ENCODE measurements around the gene SLC6A17. TPM values are rescaled to one million over a fixed set of nuclear protein-coding genes. Genes with fewer than 3 reads are reported as not detected.

Gene SLC6A17
- total RNA-seq, 1 donor from 2014 or later, result not detected

DNA sequence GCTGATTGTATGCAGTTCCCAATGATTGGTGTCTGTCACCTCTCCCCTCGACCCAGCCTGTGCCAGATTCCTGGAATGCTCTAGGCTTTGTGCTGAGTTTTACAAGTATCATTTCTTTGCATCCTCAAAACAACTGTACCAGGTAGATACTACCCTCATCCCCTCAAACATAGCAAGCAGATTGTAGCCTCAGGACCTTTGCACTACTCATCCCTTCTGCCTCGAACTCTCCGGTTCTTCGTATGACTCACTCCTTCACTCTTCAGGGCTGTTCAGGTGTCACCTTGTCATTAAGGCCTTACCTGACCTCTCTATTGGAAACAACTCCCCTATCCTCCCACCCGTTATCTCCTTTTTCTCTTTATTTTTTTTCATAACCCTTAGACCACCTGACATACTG is 67.8 kb downstream of the SLC6A17 start:
- DNase-seq (ENCODE audit: low spot score), result no peak

DNA sequence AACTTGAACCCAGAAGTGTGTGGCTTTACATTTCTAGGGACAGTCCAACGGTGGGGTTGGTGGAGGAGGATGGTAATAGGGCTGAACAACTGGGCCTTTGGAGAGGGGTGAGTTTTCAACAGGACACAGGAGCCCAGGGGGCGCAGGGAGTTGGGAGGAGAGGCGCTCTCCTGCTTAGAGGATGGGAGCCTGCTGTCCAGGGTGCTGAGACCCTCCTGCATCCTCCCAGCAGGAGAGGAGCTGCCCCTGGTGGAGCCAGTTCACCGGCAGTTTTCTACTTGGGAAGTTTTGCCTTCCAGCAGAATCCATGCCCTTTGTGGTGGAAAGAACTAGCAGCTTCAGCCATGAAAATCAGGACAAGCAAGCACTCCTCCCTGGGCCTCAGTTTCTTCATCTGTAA is 68.4 kb downstream of the SLC6A17 start:
- no peak for DNase-seq (ENCODE audit: low spot score)

DNA sequence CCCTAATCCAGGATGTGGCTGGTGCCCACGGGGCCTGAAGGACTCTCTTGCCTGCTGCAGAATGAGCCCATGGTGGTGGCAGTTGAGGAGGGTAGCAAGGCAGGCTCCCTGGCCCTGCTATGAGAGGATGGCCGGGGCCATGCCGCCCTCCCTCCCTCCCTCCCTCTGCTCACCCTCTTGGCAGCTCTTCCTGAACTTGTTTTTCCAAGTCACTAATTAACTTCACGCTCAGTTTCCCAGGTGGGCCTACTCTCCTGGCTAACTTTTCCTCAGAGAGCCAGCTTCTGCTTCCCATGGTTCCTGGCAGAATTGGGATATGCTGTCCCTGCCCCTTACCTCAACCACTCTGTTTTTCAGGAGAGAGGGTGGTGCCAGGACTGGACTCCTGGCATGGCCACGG is 70.0 kb downstream of the SLC6A17 start:
- DNase-seq (ENCODE audit: low spot score), result no peak

DNA sequence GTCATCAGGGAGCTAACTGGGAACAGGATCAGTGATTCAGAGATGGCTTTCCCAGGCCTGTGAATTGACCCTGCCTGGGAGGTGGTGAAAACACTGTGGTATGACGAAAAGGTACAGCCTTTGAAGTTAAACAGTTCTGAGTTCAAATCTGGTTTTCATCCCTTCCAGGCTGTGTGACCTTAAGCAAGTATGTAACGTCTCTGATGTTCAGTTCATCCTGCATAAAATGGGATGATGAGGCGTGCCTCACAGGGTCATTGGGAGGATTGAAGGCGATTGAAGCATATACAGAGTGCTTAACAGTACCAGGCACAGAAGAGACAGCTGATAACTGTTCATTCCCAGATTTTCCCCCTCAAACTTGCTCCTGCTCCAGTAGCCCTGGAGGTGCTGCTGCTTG is 70.8 kb downstream of the SLC6A17 start:
- DNase-seq (ENCODE audit: low spot score), result no peak

DNA sequence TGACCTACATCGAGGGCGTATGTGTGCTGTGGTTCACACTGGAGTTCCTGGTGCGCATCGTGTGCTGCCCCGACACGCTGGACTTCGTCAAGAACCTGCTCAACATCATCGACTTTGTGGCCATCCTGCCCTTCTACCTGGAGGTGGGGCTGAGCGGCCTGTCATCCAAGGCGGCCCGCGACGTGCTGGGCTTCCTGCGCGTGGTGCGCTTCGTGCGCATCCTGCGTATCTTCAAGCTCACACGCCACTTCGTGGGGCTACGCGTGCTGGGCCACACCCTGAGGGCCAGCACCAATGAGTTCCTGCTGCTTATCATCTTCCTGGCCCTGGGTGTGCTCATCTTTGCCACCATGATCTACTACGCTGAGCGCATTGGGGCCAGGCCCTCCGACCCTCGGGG is 72.8 kb downstream of the SLC6A17 start:
- no peak for DNase-seq (ENCODE audit: low spot score)

DNA sequence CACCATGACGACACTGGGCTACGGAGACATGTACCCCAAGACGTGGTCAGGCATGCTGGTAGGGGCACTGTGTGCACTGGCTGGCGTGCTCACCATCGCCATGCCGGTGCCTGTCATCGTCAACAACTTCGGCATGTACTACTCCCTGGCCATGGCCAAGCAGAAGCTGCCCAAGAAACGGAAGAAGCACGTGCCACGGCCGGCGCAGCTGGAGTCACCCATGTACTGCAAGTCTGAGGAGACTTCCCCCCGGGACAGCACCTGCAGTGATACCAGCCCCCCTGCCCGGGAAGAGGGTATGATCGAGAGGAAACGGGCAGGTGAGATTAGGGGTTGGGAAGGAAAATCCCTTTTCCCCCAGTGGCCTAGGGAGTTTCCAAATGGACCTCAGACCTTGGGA is 73.3 kb downstream of the SLC6A17 start:
- DNase-seq (ENCODE audit: low spot score), result no peak

DNA sequence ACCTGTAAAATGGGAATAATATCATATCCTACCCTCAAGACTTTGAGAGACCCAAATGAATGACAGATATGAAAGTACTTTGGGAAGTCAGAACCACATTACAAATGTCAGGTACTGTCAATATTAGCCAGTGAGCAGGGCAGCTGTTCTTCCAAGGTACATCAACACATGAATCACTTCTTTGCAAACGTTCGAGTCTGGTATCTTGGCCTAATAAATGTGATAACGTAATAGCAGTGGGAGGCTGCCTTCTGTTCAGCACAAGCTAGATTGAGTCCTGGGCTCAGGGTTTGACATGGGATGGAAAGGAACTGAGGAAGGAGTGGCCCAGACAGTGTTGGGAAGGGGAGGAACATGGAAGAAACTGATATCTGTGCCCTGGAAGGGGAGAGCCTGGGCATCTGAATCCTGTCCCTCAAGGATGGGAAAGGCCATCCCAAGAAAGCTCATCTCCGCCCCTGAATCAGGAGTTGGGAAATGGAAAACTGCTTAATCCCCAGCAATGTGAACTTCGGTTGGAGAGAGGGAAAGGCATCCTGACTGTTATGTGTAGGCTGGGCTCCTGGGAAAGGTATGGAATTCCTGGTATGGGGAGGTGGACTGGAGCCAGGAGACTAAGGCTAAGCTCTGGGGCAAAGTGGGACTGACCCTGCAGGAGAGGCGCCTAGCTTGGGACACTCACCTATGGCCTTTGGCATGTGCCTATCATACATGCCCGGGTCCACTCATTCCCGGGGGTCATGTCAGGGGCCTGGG is 74.1 kb downstream of the SLC6A17 start:
- DNase-seq (ENCODE audit: low spot score), result no peak

DNA sequence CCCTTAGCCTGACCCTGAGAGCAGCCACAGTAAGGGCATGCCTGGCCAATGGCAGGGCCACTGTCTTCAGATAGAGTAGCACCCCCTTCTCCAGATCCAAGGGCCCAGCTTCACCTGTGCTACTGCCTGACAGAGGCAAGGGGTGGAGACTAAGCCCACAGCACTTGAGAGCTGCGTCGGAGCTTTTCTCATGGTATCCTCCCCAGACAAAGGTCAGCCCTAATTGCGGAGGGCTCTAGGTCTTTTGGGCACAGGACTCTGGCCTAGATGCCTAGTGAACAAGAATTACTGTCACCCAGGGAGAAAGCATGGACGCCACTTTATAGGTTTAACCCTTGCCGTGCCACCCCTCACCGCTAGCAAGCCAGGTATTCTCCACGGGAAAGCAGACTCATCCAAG is 74.9 kb downstream of the SLC6A17 start:
- DNase-seq (ENCODE audit: low spot score), result no peak

DNA sequence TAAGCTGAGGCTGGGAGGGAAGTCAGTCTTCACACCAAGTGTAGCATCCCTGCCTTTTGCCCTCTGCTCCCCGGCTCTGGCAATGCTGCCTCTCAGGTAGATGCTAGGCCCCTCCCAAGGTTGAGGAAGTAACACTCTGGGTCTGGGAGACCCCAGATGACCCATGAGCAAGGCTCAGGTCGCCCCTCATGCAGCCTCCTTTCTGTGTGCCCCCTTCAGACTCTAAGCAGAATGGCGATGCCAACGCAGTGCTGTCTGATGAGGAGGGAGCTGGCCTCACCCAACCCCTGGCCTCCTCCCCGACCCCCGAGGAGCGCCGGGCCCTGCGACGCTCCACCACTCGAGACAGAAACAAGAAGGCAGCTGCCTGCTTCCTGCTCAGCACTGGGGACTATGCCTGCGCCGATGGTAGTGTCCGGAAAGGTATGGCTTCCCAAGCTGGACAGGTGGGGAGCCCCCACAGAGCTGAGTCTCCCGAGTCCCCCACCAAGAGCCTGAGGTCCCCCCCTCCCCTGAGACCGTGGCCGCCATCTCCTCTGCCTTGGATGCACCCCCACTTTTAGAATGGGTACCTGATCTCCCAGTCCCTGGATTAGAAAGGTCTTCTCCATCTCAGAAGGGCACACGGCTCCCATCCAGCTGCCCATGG is 75.6 kb downstream of the SLC6A17 start:
- no peak for DNase-seq (ENCODE audit: low spot score)

DNA sequence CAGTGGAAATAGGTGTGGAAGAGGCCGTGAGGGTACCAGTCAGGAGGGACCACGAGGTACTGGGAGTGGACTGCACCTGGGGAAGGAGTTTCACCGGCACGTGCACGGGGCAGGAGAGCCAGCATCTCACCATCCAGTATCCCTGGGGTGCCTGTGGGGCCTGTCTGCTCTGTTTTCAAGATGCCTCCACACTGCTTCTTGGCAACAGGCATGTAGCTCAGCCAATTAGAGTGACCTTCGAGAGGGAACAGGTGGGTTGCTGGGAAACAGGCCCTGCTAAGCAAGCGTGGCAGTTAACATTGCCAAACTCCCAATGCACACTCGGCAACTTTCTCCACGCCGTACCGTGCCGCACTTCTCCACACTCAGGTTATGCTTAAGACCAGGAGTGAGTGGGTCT is 77.5 kb downstream of the SLC6A17 start:
- DNase-seq (ENCODE audit: low spot score), result no peak

DNA sequence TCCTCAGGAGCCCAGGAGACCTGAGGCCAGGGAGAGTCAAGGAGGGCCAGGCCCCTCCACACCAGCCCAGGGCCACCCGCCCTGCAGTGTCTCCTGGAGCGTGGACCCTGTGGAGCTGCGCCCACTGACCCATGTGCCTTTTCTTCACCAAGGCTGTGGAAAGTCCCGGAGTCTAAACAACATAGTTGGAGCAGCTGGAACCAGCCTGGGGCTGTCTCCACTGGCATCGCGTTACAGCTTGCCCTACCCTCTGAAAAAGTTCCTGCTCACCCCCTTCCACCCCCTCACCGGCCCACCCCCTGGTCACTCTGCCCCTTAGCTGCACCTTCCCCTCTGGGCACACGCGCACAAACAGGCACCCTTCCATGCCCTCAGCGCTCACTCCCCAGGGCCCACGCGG is 78.1 kb downstream of the SLC6A17 start:
- DNase-seq (ENCODE audit: low spot score), result no peak

DNA sequence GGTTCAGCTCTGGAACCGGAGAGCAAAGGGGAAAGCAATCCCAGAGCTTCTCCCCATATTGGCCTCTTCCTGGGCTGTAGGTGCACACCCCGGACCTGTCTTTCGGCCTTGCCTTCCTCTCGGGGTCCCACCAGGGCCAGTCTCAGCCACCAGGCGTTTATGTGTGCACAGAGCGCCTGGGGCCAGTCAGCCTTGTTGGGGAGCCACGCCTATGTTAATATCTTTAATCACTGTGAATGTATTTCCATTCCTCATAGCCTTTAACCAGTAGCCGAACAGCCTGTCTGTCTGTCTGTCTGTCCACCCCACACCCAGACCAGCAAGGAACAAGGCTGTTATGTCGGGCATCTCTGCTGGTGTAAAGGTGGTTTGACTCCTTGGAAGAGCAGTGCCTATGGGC is 78.6 kb downstream of the SLC6A17 start:
- no peak for DNase-seq (ENCODE audit: low spot score)

DNA sequence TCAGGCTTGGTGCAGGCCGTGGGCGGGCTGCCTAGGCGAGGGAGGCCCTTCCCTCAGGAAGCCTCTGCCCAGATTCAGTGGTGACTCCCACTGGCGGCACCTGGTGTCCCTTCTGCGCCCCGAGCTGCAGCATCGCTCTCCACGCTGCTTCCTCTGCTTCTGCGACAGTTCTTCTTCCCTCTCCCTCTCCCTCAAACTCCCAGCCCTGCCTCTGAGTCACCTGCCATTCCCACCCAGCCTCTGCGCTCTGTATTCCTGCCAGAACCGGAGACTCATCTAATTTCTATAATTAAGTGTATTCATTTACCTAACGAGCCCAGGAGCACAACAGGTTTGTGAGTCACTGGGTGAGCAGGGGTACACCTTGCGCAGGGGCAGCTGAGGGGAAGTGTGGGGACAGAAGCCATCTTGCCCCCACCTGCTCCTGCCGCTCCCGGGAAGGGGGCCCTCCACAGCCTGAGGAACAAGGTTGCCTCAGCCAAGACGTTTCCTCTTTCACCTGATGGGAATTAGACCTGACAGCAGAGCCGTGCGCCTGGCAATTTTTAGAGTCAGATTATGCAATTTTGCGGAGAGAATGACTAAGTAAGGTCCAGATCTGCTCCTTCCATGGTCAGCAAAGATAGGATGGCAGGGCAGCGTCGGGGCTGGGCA is 79.2 kb downstream of the SLC6A17 start:
- DNase-seq (ENCODE audit: low spot score), result no peak

DNA sequence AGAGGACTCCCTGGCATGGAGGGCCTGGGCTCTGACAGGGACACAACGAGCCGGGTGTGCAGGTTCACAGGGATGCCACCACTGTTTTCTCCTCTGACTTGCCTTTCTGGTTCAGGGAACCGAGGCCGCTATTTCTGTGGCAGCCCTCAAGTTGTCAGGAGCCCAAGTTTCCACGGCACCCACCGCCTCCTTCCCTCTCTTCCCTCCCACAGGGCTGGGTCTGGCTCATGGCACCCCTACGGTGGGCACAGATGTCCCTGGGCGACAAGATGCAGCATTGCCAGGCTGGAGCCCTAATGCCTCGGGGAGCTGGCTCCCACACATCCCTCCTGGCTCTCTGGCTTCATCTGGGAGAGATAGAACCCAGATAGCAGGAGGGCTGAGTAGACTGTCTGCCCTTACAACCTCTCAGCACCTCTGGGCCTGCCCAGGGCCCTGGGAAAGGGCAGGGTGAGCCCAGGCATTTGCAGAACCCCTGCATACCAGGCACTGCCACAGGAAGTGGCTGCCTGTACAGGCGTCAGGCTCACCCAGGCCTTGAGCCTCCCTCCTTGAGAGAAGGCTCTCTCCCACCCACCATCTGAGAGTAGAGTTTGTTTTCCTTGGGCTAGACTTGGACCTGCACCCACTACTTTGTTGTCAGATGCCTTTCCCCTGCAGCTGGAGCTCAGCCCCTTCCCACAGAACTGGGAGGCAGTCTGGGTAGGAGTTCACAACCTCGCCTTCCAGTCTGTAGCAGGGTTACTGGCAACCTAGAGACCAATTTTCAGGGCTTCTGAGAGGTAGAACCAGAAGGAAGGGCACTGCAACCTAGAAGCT is 80.3 kb downstream of the SLC6A17 start:
- DNase-seq (ENCODE audit: low spot score), result no peak

DNA sequence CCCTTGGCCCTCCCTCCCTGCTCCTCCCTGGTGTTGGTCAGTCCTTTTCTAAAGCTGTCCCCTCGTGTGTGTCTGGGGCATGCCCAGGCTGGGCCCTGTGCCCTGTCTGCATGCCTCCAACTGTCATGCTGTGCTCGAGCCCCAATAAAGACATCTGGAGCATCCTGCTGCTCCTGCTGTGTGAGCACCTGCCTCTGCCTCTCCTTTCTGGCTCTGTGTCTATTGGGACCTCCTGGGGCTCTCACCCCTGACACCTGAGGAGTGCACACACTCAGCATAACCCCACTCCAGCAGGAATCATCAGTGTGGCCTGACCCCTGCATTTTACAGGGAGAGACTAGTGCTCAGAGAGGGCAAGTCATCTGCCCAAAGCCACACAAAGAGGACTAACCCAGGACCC is 83.6 kb downstream of the SLC6A17 start:
- no peak for DNase-seq (ENCODE audit: low spot score)

DNA sequence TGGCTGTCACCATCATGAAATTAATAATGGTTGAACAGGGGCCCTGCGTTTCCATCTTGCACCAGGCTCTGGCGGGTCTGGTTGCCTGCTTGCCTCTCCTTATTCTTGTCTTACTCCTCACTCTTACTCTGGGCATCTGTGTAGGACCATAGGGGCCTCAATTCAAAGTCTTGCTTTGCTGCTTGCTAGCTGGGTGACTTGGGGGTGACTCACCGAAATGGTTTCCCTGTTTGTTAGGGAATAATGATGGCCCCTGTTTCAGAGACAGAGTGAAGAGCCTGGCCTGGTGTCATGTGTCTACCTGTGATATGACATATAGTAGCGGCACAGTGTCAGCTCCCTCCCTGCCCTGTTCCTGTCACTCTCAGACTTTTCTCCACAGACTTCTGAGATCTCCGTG is 84.4 kb downstream of the SLC6A17 start:
- DNase-seq (ENCODE audit: low spot score), result no peak

DNA sequence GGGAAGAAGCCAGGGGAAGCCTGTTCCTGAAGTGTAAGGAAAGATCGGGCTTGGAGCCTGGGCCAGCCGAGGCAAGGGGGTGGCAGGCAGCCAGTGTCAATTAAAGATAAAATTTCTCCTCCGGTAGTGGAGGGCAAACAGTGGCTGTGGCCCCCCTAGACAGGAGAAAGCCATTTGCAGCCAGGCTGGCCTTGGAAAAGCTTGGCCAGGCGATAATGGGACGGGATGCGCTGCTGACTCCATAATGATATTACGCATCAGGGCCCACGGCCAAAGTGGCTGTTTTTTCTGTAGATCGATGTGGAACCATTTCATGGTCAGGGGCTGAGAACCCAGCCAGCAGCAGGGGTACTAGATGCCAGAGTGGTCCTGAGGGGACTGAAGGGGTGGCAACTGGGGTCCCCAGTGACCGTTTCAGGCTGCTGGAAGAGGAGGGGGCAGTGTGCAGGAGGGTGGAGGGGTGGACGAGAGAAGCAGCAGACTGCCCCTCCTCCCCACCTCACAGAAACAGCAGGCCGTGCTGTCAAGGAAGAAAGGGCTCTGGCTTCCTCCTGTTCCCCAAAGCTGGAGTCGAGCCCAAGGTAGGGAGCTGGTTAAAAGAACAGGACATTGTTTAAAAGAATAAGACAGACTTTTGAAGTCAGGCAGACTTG is 85.0 kb downstream of the SLC6A17 start:
- no peak for DNase-seq (ENCODE audit: low spot score)

DNA sequence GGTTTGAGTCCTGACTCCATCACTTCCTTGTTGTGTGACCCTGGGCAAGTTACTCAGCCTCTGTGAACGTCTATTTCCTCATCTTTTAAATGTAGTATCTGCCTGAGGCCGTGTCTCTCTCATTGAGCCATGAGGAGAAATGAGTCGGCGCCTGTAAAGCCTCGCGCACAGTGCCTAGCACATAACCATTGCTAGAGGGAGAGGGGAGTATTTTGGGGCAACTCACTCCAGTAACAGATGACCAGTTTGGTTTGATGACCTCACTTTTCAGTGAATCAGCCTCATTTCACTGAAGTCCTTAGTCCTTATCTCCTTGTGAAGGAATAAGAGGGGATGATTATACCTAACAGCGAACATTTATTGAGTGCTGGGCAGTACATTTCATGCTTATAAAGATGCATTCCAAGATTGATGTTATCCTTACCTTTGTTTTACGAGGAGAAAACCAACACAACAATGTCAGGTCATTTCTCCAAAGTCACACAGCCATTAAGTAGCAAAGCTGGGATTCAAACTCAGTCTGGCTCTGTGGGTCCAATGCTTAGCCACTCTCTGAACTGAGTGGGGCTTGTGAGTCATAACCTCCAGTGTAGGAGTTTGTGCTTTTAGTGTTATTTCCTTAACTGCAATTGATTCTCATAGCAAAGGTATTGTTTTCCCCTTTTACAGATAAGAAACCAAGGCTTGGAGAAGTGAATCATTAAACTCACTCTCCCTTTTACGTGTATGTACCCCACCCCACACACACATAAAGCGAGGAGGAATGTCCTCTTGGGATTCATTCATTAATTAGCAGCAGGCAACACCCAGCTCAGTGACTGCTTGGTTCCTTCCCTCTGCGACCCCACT is 85.8 kb downstream of the SLC6A17 start:
- no peak for DNase-seq (ENCODE audit: low spot score)

DNA sequence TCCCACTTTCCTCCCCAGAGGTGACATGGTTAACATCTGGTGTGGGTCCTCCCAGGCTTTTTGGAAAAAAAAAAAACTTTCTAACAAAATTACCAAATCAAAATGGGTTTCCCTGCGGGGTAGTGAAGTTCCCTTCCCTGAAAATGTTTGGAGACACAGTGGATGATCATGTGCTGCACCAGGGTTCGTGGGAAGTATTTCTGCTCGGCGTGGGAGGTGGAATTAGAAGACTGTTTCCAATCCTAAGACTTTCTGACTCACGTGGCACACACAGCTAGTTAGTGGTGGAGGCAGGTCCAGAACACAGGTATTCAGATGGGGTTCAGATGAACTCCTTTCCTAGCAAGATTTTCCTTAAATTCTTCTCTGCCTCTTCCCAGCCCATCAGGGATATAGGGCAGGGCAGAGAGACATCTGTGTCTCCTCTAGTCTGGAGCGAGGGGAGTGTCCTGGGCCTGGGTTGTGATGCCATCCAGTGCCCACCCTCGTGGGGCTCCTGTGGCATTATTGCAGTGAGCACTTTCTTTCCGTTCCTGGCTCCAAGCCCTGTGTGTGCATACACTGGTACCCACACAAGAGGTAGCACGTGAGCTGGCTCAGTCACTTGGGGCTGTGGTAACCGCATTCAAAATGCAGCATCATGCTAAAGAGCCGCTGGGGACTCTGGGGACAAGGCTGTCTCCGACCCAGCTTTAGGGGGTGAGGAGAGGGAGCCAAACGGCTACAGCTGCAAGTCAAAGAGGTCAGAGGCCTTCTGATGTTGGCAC is 87.3 kb downstream of the SLC6A17 start:
- no peak for DNase-seq (ENCODE audit: low spot score)

All from mesenteric fat pad (tissue), 1 donor.